Fibroblast of skin of right quadriceps (primary cell): ENCODE results near the gene GFOD2.

ENCODE experiments used
- DNase-seq: peaks from one replicate; pipeline ENCODE4 v3.0.0-alpha.2; 2013

Gene GFOD2

DNA sequence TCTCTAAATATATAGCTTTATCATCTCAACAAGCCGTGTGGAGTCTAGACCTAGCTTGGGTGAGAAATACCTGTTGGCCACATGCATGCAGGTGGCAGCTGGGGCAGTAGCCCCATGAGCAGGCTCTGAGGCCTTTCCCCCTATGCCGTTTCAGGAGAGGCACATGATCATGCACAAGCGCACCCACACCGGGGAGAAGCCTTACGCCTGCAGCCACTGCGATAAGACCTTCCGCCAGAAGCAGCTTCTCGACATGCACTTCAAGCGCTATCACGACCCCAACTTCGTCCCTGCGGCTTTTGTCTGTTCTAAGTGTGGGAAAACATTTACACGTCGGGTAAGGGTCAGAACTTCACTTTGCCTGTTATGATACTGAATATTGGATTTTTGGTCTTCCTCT lies 90.9 kb downstream of the GFOD2 start:
- DNase-seq, result no peak
